ENCODE measurements around the gene PPP2R5D. TPM values are rescaled to one million over a fixed set of nuclear protein-coding genes. Genes with fewer than 3 reads are reported as not detected.
A peak's percentile ranks its signal among the peaks of the same experiment; 100 is the strongest.

Gene PPP2R5D
- total and polyA plus RNA-seq, 2 experiments from 2014 or later = 30.8 to 35.2 TPM

- Histone ChIP-seq H2AFZ (no peak overlapping the region), H3K9me3 (ENCODE audit: low read depth) (no peaks in the 10 kb centered on the region), H3K4me1 (ENCODE audit: insufficient read depth) (peaks cover 28% of the 10 kb centered on the region), H3K27ac (no peak overlapping the region), H3K27me3 (no peaks in the 10 kb centered on the region), H4K20me1 (ENCODE audit: insufficient read depth, poor library complexity, severe bottlenecking) (no peaks in the 10 kb centered on the region), H3K9me2 (replicated peaks; ENCODE audit: insufficient read depth) (no peaks in the 10 kb centered on the region), H3K79me2 (peaks cover 58% of the 10 kb centered on the region), H3K4me2 (no peak overlapping the region), H3K4me3 (no peak overlapping the region), H3K36me3 (replicated peaks; ENCODE audit: insufficient read depth, low read depth) (no peaks in the 10 kb centered on the region)
- 87% methylated on average over 8 of the region's 8 CpGs for WGBS (ENCODE audit: low lambda C conversion rate, missing lambda C conversion rate)
- DNase-seq (ENCODE audit: low spot score) = no peak
- TF ChIP-seq EZH2 (IDR thresholded peaks at IDR 0.05; ENCODE audit: borderline replicate concordance) (no peak), CTCF (IDR thresholded peaks at IDR 0.05; ENCODE audit: poor library complexity) (no peak), EZH2phosphoT487 (IDR thresholded peaks at IDR 0.05; ENCODE audit: low read depth, severe bottlenecking, unreplicated experiment) (no peak)
Measured at GRCh38 chr6:43055966-43056365, 71.6 kb downstream of the PPP2R5D start.

- H3K36me3 ChIP-seq (replicated peaks; ENCODE audit: insufficient read depth, low read depth) = no peaks in the 10 kb centered on the region
- no peak for DNase-seq (ENCODE audit: low spot score)
Measured at GRCh38 chr6:43058531-43058930, 74.2 kb downstream of the PPP2R5D start.

GRCh38 chr6:43059168-43060033, 75.0 kb downstream of the PPP2R5D start, which contains the start of the genes KLC4 and MRPL2:
Gene KLC4, plus strand, starts transcription at chr6:43059631. Its CDS starts 1,705 bp downstream, at chr6:43061336.
Gene MRPL2, minus strand, starts transcription at chr6:43059434. Its CDS starts 53 bp downstream, at chr6:43059381.
- H3K36me3 ChIP-seq (replicated peaks; ENCODE audit: insufficient read depth, low read depth) = no peaks in the 10 kb centered on the region
- H3K9me2 ChIP-seq (replicated peaks; ENCODE audit: insufficient read depth) = no peaks in the 10 kb centered on the region
- H3K27me3 ChIP-seq = no peaks in the 10 kb centered on the region
- H3K27ac ChIP-seq = peak within 1 kb of the TSS; percentile 98
- H2AFZ ChIP-seq = peak within 1 kb of the TSS; percentile 27
- H4K20me1 ChIP-seq (ENCODE audit: insufficient read depth, poor library complexity, severe bottlenecking) = no peaks in the 10 kb centered on the region
- H3K79me2 ChIP-seq = peaks cover 64% of the 10 kb centered on the region
- DNase-seq (ENCODE audit: low spot score) = peak; percentile 99
- TF ChIP-seq CTCF (IDR thresholded peaks at IDR 0.05; ENCODE audit: poor library complexity) = no peak
- TF ChIP-seq EZH2 (IDR thresholded peaks at IDR 0.05; ENCODE audit: borderline replicate concordance) = no peak
- TF ChIP-seq EZH2phosphoT487 (IDR thresholded peaks at IDR 0.05; ENCODE audit: low read depth, severe bottlenecking, unreplicated experiment) = no peak
- no peaks in the 10 kb centered on the region for H3K9me3 ChIP-seq (ENCODE audit: low read depth)
- peaks cover 10% of the 10 kb centered on the region for H3K4me1 ChIP-seq (ENCODE audit: insufficient read depth)
- H3K4me3 ChIP-seq = peak within 1 kb of the TSS; percentile 67
- under 1% methylated on average over 53 of the region's 64 CpGs for WGBS (ENCODE audit: low lambda C conversion rate, missing lambda C conversion rate)
- H3K4me2 ChIP-seq = peak within 1 kb of the TSS; percentile 89

More at GRCh38 chr6:43058531-43058930, 74.2 kb downstream of the PPP2R5D start:
- TF ChIP-seq EZH2phosphoT487 (IDR thresholded peaks at IDR 0.05; ENCODE audit: low read depth, severe bottlenecking, unreplicated experiment) (no peak), CTCF (IDR thresholded peaks at IDR 0.05; ENCODE audit: poor library complexity) (no peak)
- Histone ChIP-seq H3K4me2 (peak overlapping the region; percentile 85), H3K27me3 (no peaks in the 10 kb centered on the region), H3K4me3 (peak overlapping the region; percentile 67), H3K79me2 (peaks cover 59% of the 10 kb centered on the region), H3K27ac (peak overlapping the region; percentile 80), H3K9me2 (replicated peaks; ENCODE audit: insufficient read depth) (no peaks in the 10 kb centered on the region), H2AFZ (no peak overlapping the region), H3K4me1 (ENCODE audit: insufficient read depth) (peaks cover 14% of the 10 kb centered on the region), H4K20me1 (ENCODE audit: insufficient read depth, poor library complexity, severe bottlenecking) (no peaks in the 10 kb centered on the region), H3K9me3 (ENCODE audit: low read depth) (no peaks in the 10 kb centered on the region)
- WGBS (ENCODE audit: low lambda C conversion rate, missing lambda C conversion rate) = 80% methylated on average over 1 of the region's 1 CpG
